PC-9 (cell line): ENCODE measurements around the gene DEAF1. TPM values are rescaled to one million over a fixed set of nuclear protein-coding genes. Genes with fewer than 3 reads are reported as not detected.

Experiments
- BruUV-seq: library from RNA; stranded (reverse); fragments of 400-500 nt; replicated peaks from 2 replicates; lab custom pipeline; 2021; lab: Mats Ljungman, UMichigan
- CTCF ChIA-PET: fragments of 300-600 bp; sonication (Branson Sonifier 250); formaldehyde crosslinking; loops from one replicate; lab custom pipeline; 2022; ENCODE audit warnings: antibody characterized with exemption; lab: Charles Lee
- POLR2A ChIA-PET: fragments of 300-600 bp; sonication (Branson Sonifier 250); formaldehyde crosslinking; loops from one replicate; lab custom pipeline; 2022; ENCODE audit warnings: antibody characterized with exemption; ENCODE audit not compliant: unreplicated experiment; lab: Charles Lee
- DNase-seq, 2 experiments: peaks; one replicate each; pipeline versions ENCODE4 v3.0.0 to v3.0.0-alpha.2; 2015 to 2022; ENCODE audit warnings: mixed read lengths in 1 of 2
- H2AFZ ChIP-seq: fragments of 200-600 bp; sonication (generic); 2 replicates; pipeline ENCODE4 v1.8.1; 2017; ENCODE audit warnings: antibody characterized with exemption
- H3F3A ChIP-seq: fragments of 200-600 bp; sonication (generic); 2 replicates; pipeline ENCODE4 v1.8.1; 2017; ENCODE audit warnings: antibody characterized with exemption, mild to moderate bottlenecking, low read depth; ENCODE audit not compliant: insufficient read depth
- H3K27ac ChIP-seq: fragments of 200-600 bp; sonication (generic); 2 replicates; pipeline ENCODE4 v1.6.1; 2016; ENCODE audit warnings: mixed run types
- H3K27me3 ChIP-seq: fragments of 200-600 bp; sonication (generic); 2 replicates; pipeline ENCODE4 v1.6.1; 2016; ENCODE audit warnings: low read depth, mixed run types; ENCODE audit not compliant: insufficient read depth
- H3K36me3 ChIP-seq: fragments of 200-600 bp; sonication (generic); 2 replicates; pipeline ENCODE4 v1.6.1; 2016; ENCODE audit warnings: low read depth, mixed run types
- H3K4me1 ChIP-seq: fragments of 200-600 bp; sonication (generic); replicated peaks from 2 replicates; pipeline ENCODE4 v1.6.1; 2016; ENCODE audit warnings: mixed run types; ENCODE audit not compliant: insufficient read depth
- H3K4me2 ChIP-seq: fragments of 200-600 bp; sonication (generic); 2 replicates; pipeline ENCODE4 v1.6.1; 2017; ENCODE audit warnings: mixed run types
- H3K4me3 ChIP-seq: fragments of 200-600 bp; sonication (generic); 2 replicates; pipeline ENCODE4 v1.6.1; 2016; ENCODE audit warnings: mixed run types
- H3K79me2 ChIP-seq: fragments of 200-600 bp; sonication (generic); 2 replicates; pipeline ENCODE4 v1.6.1; 2017; ENCODE audit warnings: low read depth, mixed run types
- H3K9me2 ChIP-seq: fragments of 200-600 bp; sonication (generic); 2 replicates; pipeline ENCODE4 v1.8.1; 2017; ENCODE audit warnings: mild to moderate bottlenecking; ENCODE audit not compliant: insufficient read depth
- H3K9me3 ChIP-seq: fragments of 200-600 bp; sonication (generic); 2 replicates; pipeline ENCODE4 v1.8.1; 2016; ENCODE audit warnings: low read depth; ENCODE audit not compliant: insufficient read depth
- H4K20me1 ChIP-seq: fragments of 200-600 bp; sonication (generic); 2 replicates; pipeline ENCODE4 v1.8.1; 2017; ENCODE audit not compliant: insufficient read depth
- EZH2 ChIP-seq: fragments of 200-600 bp; sonication (generic); IDR thresholded peaks from 2 replicates; pipeline ENCODE4 v1.8.0; 2017; ENCODE audit warnings: antibody characterized with exemption, low read depth
- intact Hi-C: fragments of 100-400 bp; cut with micrococcal nuclease; formaldehyde crosslinking; loops from one replicate; pipeline ENCODE4 v1.10.0; 2022; ENCODE audit not compliant: unreplicated experiment
- total RNA-seq: library from RNA; stranded (reverse); gene quantifications from 2 replicates; pipeline ENCODE4 v1.2.3, GENCODE V29; 2021
- TF ChIP-seq, protein P1 (sequence below): fragments of 200-600 bp; sonication (generic); conservative IDR thresholded peaks from 2 replicates; pipeline ENCODE4 v1.6.1; 2017; ENCODE audit warnings: mixed run types, antibody characterized with exemption, mild to moderate bottlenecking, moderate library complexity

The DEAF1 gene
- total RNA-seq, 1 experiment from 2014 or later: 36.9 TPM

DNA sequence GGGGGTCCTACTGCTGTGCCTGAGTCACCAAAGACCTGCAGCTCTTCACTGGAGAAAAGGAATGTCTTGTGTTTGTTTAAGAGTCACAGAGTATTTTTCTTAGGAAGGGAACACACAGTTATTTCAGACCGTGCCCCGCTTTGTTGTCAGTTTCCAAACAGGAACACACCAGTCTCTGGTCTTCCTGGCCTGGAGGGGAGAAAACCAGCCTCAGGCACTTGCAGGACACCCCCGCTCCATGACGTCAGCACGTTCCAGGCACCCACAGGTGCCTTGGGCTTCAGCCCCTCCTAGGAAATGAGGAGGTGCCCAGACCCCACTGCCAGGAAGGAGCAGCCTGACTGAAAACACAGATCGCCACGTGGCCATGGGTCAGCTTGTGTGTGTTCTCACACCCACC is 5.4 kb downstream of the DEAF1 start:
- Histone ChIP-seq H3K4me2 (no peak overlapping the region), H3K4me1 (0 out of 2 replicates have a peak, but pooled peaks cover 18% of the 10 kb centered on the region), H3K9me3 (no peaks in the 10 kb centered on the region), H3K27me3 (no peaks in the 10 kb centered on the region), H3K36me3 (no peaks in the 10 kb centered on the region), H3K27ac (no peak overlapping the region), H2AFZ (no peak overlapping the region), H3K79me2 (peaks cover 34% of the 10 kb centered on the region), H3K9me2 (no peaks in the 10 kb centered on the region), H3F3A (no peaks in the 10 kb centered on the region), H4K20me1 (peaks cover 11% of the 10 kb centered on the region), H3K4me3 (no peak overlapping the region)
- no TSS peak for BruUV-seq
- ChIA-PET CTCF (no interaction called here), POLR2A (no interaction called here)
- DNase-seq: no peak
- TF ChIP-seq, protein P1, sequence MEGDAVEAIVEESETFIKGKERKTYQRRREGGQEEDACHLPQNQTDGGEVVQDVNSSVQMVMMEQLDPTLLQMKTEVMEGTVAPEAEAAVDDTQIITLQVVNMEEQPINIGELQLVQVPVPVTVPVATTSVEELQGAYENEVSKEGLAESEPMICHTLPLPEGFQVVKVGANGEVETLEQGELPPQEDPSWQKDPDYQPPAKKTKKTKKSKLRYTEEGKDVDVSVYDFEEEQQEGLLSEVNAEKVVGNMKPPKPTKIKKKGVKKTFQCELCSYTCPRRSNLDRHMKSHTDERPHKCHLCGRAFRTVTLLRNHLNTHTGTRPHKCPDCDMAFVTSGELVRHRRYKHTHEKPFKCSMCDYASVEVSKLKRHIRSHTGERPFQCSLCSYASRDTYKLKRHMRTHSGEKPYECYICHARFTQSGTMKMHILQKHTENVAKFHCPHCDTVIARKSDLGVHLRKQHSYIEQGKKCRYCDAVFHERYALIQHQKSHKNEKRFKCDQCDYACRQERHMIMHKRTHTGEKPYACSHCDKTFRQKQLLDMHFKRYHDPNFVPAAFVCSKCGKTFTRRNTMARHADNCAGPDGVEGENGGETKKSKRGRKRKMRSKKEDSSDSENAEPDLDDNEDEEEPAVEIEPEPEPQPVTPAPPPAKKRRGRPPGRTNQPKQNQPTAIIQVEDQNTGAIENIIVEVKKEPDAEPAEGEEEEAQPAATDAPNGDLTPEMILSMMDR: no peak
- no peak for TF ChIP-seq EZH2
- intact Hi-C loops: no loop called here

DNA sequence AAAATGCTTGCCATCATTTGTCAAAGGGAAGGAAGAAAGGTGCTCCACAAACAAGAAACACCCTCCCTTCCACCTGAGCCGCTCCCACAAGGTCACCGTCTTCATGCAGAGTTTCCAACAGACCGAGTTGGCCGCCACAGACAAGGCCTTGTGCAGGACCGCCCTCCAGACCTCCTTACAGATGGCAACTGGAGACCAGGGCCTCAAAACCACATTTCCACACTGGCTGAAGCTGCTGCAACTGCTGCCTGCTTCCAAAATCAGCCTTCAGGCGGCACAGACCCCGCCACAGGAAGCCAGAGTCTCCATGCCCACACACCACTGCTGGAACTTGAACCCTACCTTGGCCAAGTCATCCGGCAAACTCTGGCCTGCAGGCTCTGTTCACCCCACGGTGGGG is 6.3 kb downstream of the DEAF1 start:
- no peaks in the 10 kb centered on the region for H3K9me2 ChIP-seq
- H3K4me2 ChIP-seq: no peak overlapping the region
- H3K27ac ChIP-seq: no peak overlapping the region
- peaks cover 11% of the 10 kb centered on the region for H4K20me1 ChIP-seq
- TF ChIP-seq EZH2: no peak
- TF ChIP-seq, protein P1: no peak
- no peaks in the 10 kb centered on the region for H3K36me3 ChIP-seq
- H3K9me3 ChIP-seq: no peaks in the 10 kb centered on the region
- H2AFZ ChIP-seq: no peak overlapping the region
- H3K4me1 ChIP-seq: 0 out of 2 replicates have a peak, but pooled peaks cover 10% of the 10 kb centered on the region
- H3K79me2 ChIP-seq: peaks cover 28% of the 10 kb centered on the region
- ChIA-PET POLR2A (no interaction called here), CTCF (no interaction called here)
- no peaks in the 10 kb centered on the region for H3K27me3 ChIP-seq
- BruUV-seq: no TSS peak
- intact Hi-C loops: no loop called here
- H3F3A ChIP-seq: no peaks in the 10 kb centered on the region
- no peak for DNase-seq
- no peak overlapping the region for H3K4me3 ChIP-seq

DNA sequence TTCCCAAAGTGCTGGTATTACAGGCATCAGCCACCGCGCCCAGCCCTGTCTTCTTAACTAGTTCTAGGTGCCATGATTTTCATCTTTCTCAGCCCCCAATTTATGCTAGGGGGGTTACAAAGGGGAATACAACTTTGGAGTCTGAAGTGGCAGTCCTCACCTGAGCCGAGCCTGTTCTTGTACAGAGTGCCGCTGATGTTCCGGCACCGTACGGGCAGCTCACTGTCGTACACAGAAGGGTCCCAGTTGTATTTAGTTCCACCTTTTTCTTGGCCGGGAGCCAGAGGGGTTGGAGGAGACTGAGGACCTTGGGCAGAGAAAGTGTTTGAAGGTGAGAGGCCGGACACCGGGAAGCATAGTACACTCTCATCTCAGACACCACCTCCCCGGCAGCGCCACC is 7.3 kb downstream of the DEAF1 start:
- no peaks in the 10 kb centered on the region for H3K9me2 ChIP-seq
- no peaks in the 10 kb centered on the region for H3K36me3 ChIP-seq
- no peaks in the 10 kb centered on the region for H3K9me3 ChIP-seq
- BruUV-seq: no TSS peak
- POLR2A ChIA-PET: no interaction called here
- H3K4me1 ChIP-seq: 0 out of 2 replicates have a peak, but pooled peaks cover under 1% of the 10 kb centered on the region
- H4K20me1 ChIP-seq: peaks cover 11% of the 10 kb centered on the region; the same call in 1 of the 2 replicates
- CTCF ChIA-PET: no interaction called here
- peaks cover 19% of the 10 kb centered on the region for H3K79me2 ChIP-seq
- no peaks in the 10 kb centered on the region for H3K27me3 ChIP-seq
- no peaks in the 10 kb centered on the region for H3F3A ChIP-seq
- TF ChIP-seq EZH2: no peak
- TF ChIP-seq, protein P1: no peak
- H3K4me2 ChIP-seq: no peak overlapping the region
- DNase-seq: no peak
- no peak overlapping the region for H3K27ac ChIP-seq
- H2AFZ ChIP-seq: no peak overlapping the region
- intact Hi-C loops: no loop called here
- H3K4me3 ChIP-seq: no peak overlapping the region
